ENCODE data around the gene TCP10L. TPM values are rescaled to one million over a fixed set of nuclear protein-coding genes. Genes with fewer than 3 reads are reported as not detected.
"Not testable (repeated sequence)": the region's sequence is repeated elsewhere in the genome, so short reads cannot be mapped to it uniquely, and the experiment has no call there.

TCP10L gene, protein sequence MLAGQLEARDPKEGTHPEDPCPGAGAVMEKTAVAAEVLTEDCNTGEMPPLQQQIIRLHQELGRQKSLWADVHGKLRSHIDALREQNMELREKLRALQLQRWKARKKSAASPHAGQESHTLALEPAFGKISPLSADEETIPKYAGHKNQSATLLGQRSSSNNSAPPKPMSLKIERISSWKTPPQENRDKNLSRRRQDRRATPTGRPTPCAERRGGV
- total RNA-seq (1 to 10 TPM; 1.4 to 1.5 TPM), polyA plus RNA-seq (1 to 10 TPM in 1 of 2 donors, not detected in 1; 2.3 TPM)
- long read RNA-seq, donor 1: 0 reads
- long read RNA-seq, donor 2: 0 reads

DNA sequence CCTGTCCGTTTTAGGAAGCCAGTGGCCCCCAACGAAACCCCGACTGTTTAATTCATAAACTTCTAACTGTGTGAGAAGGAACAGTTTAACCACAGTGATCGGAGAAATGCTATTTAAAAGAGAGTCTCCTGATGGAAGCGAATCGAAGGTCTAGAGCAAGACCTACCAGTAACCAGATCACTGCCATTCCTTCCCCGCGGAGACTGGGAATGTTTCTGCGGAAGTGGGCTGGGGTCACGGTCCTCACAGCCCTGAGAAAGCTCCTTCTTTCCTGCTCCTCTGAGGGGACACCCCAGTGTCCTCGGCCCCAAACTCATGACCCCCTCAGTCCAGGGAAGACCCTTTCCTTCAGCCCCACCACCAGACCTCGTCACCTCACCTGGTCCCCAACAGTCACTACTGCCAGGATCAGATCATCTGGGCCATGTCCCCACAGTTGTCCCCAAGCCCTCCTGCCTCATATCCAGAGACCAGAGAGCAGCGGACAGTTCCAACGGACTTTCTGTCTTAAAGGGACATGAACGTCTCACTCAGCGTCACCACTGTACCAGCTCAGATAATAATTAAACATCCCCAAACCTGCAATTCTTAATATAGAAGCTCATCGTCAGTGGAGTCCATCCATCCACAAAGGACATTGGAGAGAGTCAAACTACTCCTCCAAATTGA lies at the start of gene TCP10L:
TSS of gene TCP10L (minus strand) at position 482 of the 669 bp plus-strand sequence. CDS start 1,219 bp downstream, outside the sequence.
- no peaks in the 10 kb centered on the region for H3K36me3 ChIP-seq (ENCODE audit: control insufficient read depth in 1 of 2, insufficient read depth in 2 of 2, low read length in 1 of 2)
- no peaks in the 10 kb centered on the region for H3K9me3 ChIP-seq (ENCODE audit: control insufficient read depth, low read length)
- no peaks in the 10 kb centered on the region for H3K27me3 ChIP-seq (ENCODE audit: control insufficient read depth in 1 of 2, insufficient read depth in 2 of 2, low read length in 1 of 2)
- no peak for DNase-seq
- 86% methylated on average over 17 of the region's 17 CpGs for WGBS, 2 donors
- H3K4me3 ChIP-seq (ENCODE audit: low read length in 2 of 2): no peak within 1 kb of the TSS
- intact Hi-C loops (cut with DNase I): no loop called here
- H3K4me1 ChIP-seq (ENCODE audit: control insufficient read depth in 1 of 2, insufficient read depth in 2 of 2, low read length in 2 of 2): no peaks in the 10 kb centered on the region
- no peak within 1 kb of the TSS for H3K27ac ChIP-seq (ENCODE audit: low read depth in 1 of 2, low read length in 2 of 2)
- ATAC-seq (ENCODE audit: low FRiP score): no peak

DNA sequence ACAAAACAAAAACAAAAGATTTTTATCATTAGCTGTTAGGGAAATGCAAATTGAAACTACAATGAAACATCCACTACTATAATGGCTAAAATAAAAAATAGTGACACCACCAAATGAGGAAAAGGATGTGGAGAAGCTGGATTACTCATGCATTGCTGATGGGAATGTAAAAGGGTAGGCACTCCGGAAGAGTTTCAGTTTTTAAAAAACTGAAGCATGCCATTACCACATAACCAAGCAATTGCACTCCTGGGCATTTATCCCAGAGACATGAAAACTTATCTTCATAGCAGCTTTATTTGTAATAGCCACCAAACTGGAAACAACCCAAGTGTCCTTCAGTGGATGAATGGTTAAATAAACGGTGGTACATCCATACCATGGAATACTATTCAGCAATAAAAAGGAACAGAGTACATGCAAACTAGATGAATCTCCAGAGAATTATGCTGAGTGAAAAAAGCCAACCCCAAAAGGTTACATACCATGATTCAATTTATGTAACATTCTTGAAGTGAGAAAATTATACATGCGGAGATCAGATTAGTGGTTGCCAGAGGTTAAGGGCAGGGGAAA lies 41.4 kb upstream of the TCP10L start:
- WGBS, 2 donors: 86 to 91% methylated on average over 3 of the region's 3 CpGs
- no peak overlapping the region for H3K4me3 ChIP-seq (ENCODE audit: low read length in 2 of 2)
- ATAC-seq (ENCODE audit: low FRiP score): no peak
- H3K4me1 ChIP-seq (ENCODE audit: control insufficient read depth in 1 of 2, insufficient read depth in 2 of 2, low read length in 2 of 2): no peaks in the 10 kb centered on the region
- H3K27me3 ChIP-seq (ENCODE audit: control insufficient read depth in 1 of 2, insufficient read depth in 2 of 2, low read length in 1 of 2): no peaks in the 10 kb centered on the region
- intact Hi-C loops (cut with DNase I): no loop called here
- H3K36me3 ChIP-seq (ENCODE audit: control insufficient read depth in 1 of 2, insufficient read depth in 2 of 2, low read length in 1 of 2): peaks cover 2 to 11% of the 10 kb centered on the region in 2 donors
- no peak overlapping the region for H3K27ac ChIP-seq (ENCODE audit: low read depth in 1 of 2, low read length in 2 of 2)
- no peaks in the 10 kb centered on the region for H3K9me3 ChIP-seq (ENCODE audit: control insufficient read depth, low read length)
- DNase-seq: no peak

DNA sequence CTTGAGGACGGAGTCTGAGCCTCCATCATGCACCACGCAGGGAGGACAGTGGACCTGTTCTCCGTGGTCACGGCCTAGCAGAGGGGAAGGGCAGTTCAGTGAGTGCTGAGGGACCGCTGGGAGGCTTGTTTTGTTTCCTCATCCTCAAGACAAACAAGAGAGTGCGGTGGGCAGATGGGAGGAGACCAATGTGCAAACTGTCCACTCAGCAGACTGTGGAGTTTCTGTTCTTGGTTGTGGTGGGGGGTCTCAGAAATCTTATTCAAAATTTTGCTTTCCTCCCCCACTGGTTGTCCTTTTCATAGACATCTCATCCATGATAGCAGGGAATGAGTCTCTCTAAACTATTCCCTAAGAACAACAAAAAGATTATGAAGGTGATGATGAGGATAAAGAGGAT lies 32.9 kb upstream of the TCP10L start:
- intact Hi-C loops (cut with DNase I); H3K4me3 ChIP-seq (ENCODE audit: low read length in 2 of 2); ATAC-seq (ENCODE audit: low FRiP score); H3K27ac ChIP-seq (ENCODE audit: low read depth in 1 of 2, low read length in 2 of 2); H3K4me1 ChIP-seq (ENCODE audit: control insufficient read depth in 1 of 2, insufficient read depth in 2 of 2, low read length in 2 of 2); H3K27me3 ChIP-seq (ENCODE audit: control insufficient read depth in 1 of 2, insufficient read depth in 2 of 2, low read length in 1 of 2); H3K36me3 ChIP-seq (ENCODE audit: control insufficient read depth in 1 of 2, insufficient read depth in 2 of 2, low read length in 1 of 2); DNase-seq; H3K9me3 ChIP-seq (ENCODE audit: control insufficient read depth, low read length): not testable (repeated sequence)
- WGBS, 2 donors: 66% methylated on average over 6 of the region's 6 CpGs

DNA sequence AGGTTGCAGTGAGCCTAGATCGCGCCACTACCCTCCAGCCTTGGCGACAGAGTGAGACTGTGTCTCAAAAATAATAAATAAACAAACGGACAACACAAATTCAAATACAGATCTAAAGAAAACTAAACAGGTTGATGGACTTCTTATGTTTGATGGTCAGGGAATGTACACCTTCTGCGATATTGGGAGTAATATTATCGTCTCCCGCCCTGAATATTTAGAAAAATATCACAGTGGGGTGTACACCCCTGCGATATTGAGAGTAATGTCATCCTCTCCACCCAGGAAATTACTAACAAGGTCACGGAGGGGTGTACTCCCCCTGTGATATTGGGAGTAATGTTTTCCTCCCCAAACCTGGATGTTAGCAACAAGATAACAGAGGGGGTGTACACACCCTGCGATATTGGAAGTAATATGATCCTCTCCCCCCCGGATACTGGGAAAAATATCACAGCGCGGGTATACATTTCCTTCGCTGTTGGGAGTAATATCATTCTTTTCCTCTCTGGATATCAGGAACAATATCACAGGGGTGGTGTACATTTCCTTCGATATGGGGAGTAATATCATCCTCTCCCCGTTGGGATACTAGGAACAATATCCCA lies 28.2 kb upstream of the TCP10L start:
- Histone ChIP-seq H3K4me1 (ENCODE audit: control insufficient read depth in 1 of 2, insufficient read depth in 2 of 2, low read length in 2 of 2) (no peaks in the 10 kb centered on the region), H3K9me3 (ENCODE audit: control insufficient read depth, low read length) (no peaks in the 10 kb centered on the region), H3K27me3 (ENCODE audit: control insufficient read depth in 1 of 2, insufficient read depth in 2 of 2, low read length in 1 of 2) (no peaks in the 10 kb centered on the region), H3K27ac (ENCODE audit: low read depth in 1 of 2, low read length in 2 of 2) (peak overlapping the region in 1 of 2 donors; percentile 48), H3K36me3 (ENCODE audit: control insufficient read depth in 1 of 2, insufficient read depth in 2 of 2, low read length in 1 of 2) (no peaks in the 10 kb centered on the region), H3K4me3 (ENCODE audit: low read length in 2 of 2) (peak overlapping the region in 1 of 2 donors; percentile 88)
- no peak for ATAC-seq (ENCODE audit: low FRiP score)
- DNase-seq: no peak
- 71 to 75% methylated on average over 16 of the region's 16 CpGs for WGBS, 2 donors
- intact Hi-C loops (cut with DNase I): no loop called here

DNA sequence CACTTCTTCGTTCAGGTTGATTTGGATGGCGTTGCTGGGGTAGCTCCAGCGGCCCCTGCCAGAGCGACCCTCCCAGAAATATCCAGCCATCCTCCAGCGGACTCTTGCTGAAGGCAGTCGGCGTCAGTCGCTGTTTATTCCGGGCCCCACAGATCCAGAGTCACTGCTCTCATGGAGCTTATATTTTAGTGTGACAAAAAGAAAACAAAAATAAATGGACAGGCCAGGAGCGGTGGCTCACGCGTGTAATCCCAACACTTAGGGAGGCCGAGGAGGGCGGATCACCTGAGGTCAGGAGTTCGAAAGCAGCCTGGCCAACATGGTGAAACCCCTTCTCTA lies 27.6 kb upstream of the TCP10L start:
- 3% methylated on average over 15 of the region's 15 CpGs for WGBS, 2 donors
- ATAC-seq (ENCODE audit: low FRiP score) (peak; percentile 25), DNase-seq (no peak)
- H3K27me3 ChIP-seq (ENCODE audit: control insufficient read depth in 1 of 2, insufficient read depth in 2 of 2, low read length in 1 of 2): no peaks in the 10 kb centered on the region
- intact Hi-C loops (cut with DNase I): no loop called here
- H3K27ac ChIP-seq (ENCODE audit: low read depth in 1 of 2, low read length in 2 of 2): peak overlapping the region; percentile 7 to 48
- no peaks in the 10 kb centered on the region for H3K36me3 ChIP-seq (ENCODE audit: control insufficient read depth in 1 of 2, insufficient read depth in 2 of 2, low read length in 1 of 2)
- H3K9me3 ChIP-seq (ENCODE audit: control insufficient read depth, low read length): no peaks in the 10 kb centered on the region
- H3K4me3 ChIP-seq (ENCODE audit: low read length in 2 of 2): peak overlapping the region; percentile 1 to 88
- no peaks in the 10 kb centered on the region for H3K4me1 ChIP-seq (ENCODE audit: control insufficient read depth in 1 of 2, insufficient read depth in 2 of 2, low read length in 2 of 2)

DNA sequence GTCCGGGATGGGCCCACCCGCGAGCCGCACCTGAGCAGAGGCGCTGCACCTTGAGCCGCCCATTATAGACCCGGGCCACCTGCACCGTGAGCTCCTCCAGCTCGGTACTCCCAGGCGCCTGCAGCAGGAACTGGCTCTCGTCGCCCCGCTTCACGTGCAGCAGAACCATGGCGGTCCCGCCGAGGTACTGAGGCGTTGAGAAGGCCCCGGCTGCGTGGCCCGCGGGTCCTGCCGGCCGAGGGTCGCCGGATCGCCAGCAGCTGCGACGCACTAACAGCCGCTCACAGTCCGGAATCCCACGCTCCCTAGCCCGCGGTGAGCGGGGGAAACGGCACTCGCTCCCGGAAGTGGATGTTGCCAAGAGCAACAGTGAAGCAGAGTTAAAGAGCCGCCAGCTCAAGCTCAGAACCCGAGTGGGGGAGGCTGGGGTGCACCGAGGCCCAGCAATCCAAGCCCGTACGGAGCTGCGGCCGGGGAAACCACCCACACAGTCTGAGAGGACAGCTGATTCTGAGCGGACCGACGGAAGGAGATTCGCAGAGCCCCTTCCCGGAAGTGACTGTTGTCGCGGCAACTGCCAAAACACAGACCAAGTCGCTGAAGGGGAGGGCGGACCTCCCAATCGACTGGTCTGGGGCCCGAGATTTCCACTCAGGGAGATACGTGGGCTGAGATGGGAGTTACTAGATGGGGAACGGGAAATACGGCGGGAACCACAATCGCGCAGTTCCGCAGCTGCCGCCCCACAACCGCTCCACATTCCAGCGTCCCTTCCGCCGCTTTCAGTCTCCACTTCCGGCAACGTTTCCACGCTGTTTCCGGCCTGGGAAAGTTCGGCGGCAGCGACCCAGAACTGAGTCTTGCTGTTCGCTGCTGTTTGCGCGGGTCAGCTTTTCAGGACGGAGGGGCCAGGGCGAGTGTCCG lies 27.0 kb upstream of the TCP10L start, which contains the start of gene CFAP298:
TSS of gene CFAP298 (minus strand) at position 303 of the 924 bp plus-strand sequence. CDS start at position 169, 134 bp downstream.
- Histone ChIP-seq H3K27ac (ENCODE audit: low read depth in 1 of 2, low read length in 2 of 2) (peak within 1 kb of the TSS; percentile 7 to 77), H3K9me3 (ENCODE audit: control insufficient read depth, low read length) (no peaks in the 10 kb centered on the region), H3K4me1 (ENCODE audit: control insufficient read depth in 1 of 2, insufficient read depth in 2 of 2, low read length in 2 of 2) (no peaks in the 10 kb centered on the region), H3K4me3 (ENCODE audit: low read length in 2 of 2) (peak within 1 kb of the TSS; percentile 58 to 88), H3K36me3 (ENCODE audit: control insufficient read depth in 1 of 2, insufficient read depth in 2 of 2, low read length in 1 of 2) (no peaks in the 10 kb centered on the region), H3K27me3 (ENCODE audit: control insufficient read depth in 1 of 2, insufficient read depth in 2 of 2, low read length in 1 of 2) (no peaks in the 10 kb centered on the region)
- intact Hi-C loops (cut with DNase I): no loop called here
- 0% methylated on average over 81 of the region's 81 CpGs for WGBS, 2 donors
- DNase-seq: peak; percentile 93 to 94
- ATAC-seq (ENCODE audit: low FRiP score): peak; percentile 96

DNA sequence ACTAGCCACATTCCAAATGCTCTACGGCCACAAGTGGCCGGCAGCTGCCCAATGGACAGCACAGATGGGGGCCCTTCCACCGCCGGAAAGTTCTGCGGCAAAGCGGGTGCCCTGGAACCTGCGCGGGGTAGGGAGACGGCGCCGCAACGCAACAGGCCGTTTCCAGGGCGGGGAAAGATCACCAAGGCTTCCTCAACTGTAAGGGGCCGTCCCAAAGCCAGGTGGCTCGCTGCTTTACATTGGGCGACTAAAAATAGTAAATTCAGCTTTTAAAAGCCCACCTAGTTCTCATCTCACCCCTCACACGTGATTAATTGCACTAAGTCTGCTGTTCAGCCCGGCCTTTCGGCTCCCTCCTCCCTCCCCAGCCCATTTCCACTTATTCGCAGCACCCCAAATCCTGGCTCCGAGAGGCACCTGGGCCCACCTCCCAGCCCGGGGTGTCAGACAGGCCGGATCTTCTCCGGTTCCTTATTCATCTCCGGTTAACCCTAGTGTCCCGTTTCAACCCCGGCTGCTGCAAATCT lies 26.2 kb upstream of the TCP10L start:
- peak in 1 of 2 donors; percentile 59 for DNase-seq

DNA sequence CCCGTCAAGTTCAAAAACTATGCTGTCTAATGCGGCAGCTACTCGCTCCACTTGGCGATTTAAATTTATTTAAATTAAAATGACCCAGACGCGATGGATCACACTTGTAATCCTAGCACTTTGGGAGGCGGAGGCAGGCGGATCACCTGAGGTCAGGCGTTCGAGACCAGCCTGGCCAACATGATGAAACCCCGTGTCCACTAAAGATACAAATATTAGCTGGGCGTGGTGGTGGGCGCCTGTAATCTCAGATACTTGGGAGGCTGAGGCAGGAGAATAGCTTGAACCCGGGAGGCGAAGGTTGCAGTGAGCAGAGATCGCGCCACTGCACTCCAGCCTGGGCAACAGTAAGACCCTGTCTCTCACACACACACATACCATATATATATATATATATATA lies 25.6 kb upstream of the TCP10L start:
- DNase-seq; H3K36me3 ChIP-seq (ENCODE audit: control insufficient read depth in 1 of 2, insufficient read depth in 2 of 2, low read length in 1 of 2); intact Hi-C loops (cut with DNase I); H3K27ac ChIP-seq (ENCODE audit: low read depth in 1 of 2, low read length in 2 of 2); ATAC-seq (ENCODE audit: low FRiP score); H3K4me1 ChIP-seq (ENCODE audit: control insufficient read depth in 1 of 2, insufficient read depth in 2 of 2, low read length in 2 of 2); H3K4me3 ChIP-seq (ENCODE audit: low read length in 2 of 2); H3K27me3 ChIP-seq (ENCODE audit: control insufficient read depth in 1 of 2, insufficient read depth in 2 of 2, low read length in 1 of 2); H3K9me3 ChIP-seq (ENCODE audit: control insufficient read depth, low read length): not testable (repeated sequence)
- WGBS, 2 donors: 75 to 83% methylated on average over 17 of the region's 17 CpGs

More for the DNA sequence above, 26.2 kb upstream of the TCP10L start:
- intact Hi-C loops (cut with DNase I): no loop called here
- Histone ChIP-seq H3K9me3 (ENCODE audit: control insufficient read depth, low read length) (no peaks in the 10 kb centered on the region), H3K4me3 (ENCODE audit: low read length in 2 of 2) (peak overlapping the region; percentile 58 to 88), H3K27me3 (ENCODE audit: control insufficient read depth in 1 of 2, insufficient read depth in 2 of 2, low read length in 1 of 2) (no peaks in the 10 kb centered on the region), H3K4me1 (ENCODE audit: control insufficient read depth in 1 of 2, insufficient read depth in 2 of 2, low read length in 2 of 2) (no peaks in the 10 kb centered on the region), H3K36me3 (ENCODE audit: control insufficient read depth in 1 of 2, insufficient read depth in 2 of 2, low read length in 1 of 2) (no peaks in the 10 kb centered on the region), H3K27ac (ENCODE audit: low read depth in 1 of 2, low read length in 2 of 2) (peak overlapping the region in 1 of 2 donors; percentile 77)
- ATAC-seq (ENCODE audit: low FRiP score): peak; percentile 51
- 0 to 1% methylated on average over 28 of the region's 28 CpGs for WGBS, 2 donors
